GM10847 (cell line): ENCODE results near the gene STK32B.

Source experiments
- POLR2A ChIP-seq: IDR thresholded peaks from 2 replicates; pipeline ENCODE4 v1.6.1; 2011; ENCODE audit not compliant: insufficient read length; ENCODE audit errors: extremely low read depth

Gene STK32B

GRCh38 chr4:5126231-5126630, 75.0 kb downstream of the STK32B start:
- no peak for TF ChIP-seq POLR2A

GRCh38 chr4:5126857-5127256, 75.6 kb downstream of the STK32B start:
- no peak for TF ChIP-seq POLR2A

GRCh38 chr4:5127556-5127955, 76.3 kb downstream of the STK32B start:
- TF ChIP-seq POLR2A, result no peak

GRCh38 chr4:5128569-5128968, 77.3 kb downstream of the STK32B start:
- no peak for TF ChIP-seq POLR2A

GRCh38 chr4:5133201-5133600, 81.9 kb downstream of the STK32B start:
- TF ChIP-seq POLR2A, result no peak

- no peak for TF ChIP-seq POLR2A
These were observed 82.8 kb downstream of the STK32B start for GRCh38 chr4:5133933-5134594.

- no peak for TF ChIP-seq POLR2A
These were observed 83.3 kb downstream of the STK32B start for GRCh38 chr4:5134620-5135019.

GRCh38 chr4:5137226-5137625, 85.9 kb downstream of the STK32B start:
- TF ChIP-seq POLR2A, result no peak

GRCh38 chr4:5137927-5138326, 86.6 kb downstream of the STK32B start:
- TF ChIP-seq POLR2A, result no peak

- no peak for TF ChIP-seq POLR2A
These were observed 87.1 kb downstream of the STK32B start for GRCh38 chr4:5138389-5138788.

- no peak for TF ChIP-seq POLR2A
These were observed 87.9 kb downstream of the STK32B start for GRCh38 chr4:5139141-5139540.

GRCh38 chr4:5141802-5142201, 90.5 kb downstream of the STK32B start:
- no peak for TF ChIP-seq POLR2A

- no peak for TF ChIP-seq POLR2A
These were observed 91.4 kb downstream of the STK32B start for GRCh38 chr4:5142726-5143125.

- no peak for TF ChIP-seq POLR2A
These were observed 92.1 kb downstream of the STK32B start for GRCh38 chr4:5143306-5143861.

- no peak for TF ChIP-seq POLR2A
These were observed 92.7 kb downstream of the STK32B start for GRCh38 chr4:5143940-5144339.

GRCh38 chr4:5144384-5144783, 93.1 kb downstream of the STK32B start:
- TF ChIP-seq POLR2A, result no peak

GRCh38 chr4:5146248-5146647, 95.0 kb downstream of the STK32B start:
- no peak for TF ChIP-seq POLR2A
